Esophagus squamous epithelium (tissue), 4 donors: ENCODE data around the gene DRD4.

ENCODE experiments used
- CTCF ChIP-seq, 6 experiments: fragments of 450-650 bp in 4 of 6; fragments of 200-600 bp in 2 of 6; sonication (generic) in 2 of 6; IDR thresholded peaks; one replicate each; pipeline ENCODE4 v1.5.1; 2016 to 2019; ENCODE audit warnings: antibody characterized with exemption in 6 of 6, mild to moderate bottlenecking in 4 of 6, moderate library complexity in 4 of 6
- POLR2A ChIP-seq, 4 donors: fragments of 450-650 bp; IDR thresholded peaks; one replicate each; pipeline ENCODE4 v1.6.1; 2017; ENCODE audit warnings: antibody characterized with exemption in 4 of 4, mild to moderate bottlenecking in 4 of 4, moderate library complexity in 3 of 4

- TF ChIP-seq CTCF (IDR thresholded peaks at IDR 0.05) (no peak), POLR2A (IDR thresholded peaks at IDR 0.05) (no peak)
These were observed 33.9 kb upstream of the DRD4 start for GRCh38 chr11:603154-603553.
